Measurements from ENCODE around the gene NAV3.

The NAV3 gene

GRCh38 chr12:77833329-77833728 lies 2.6 kb downstream of the NAV3 start:
- Histone ChIP-seq H3F3A (ENCODE audit: insufficient read depth, low read length) (no peaks in the 10 kb centered on the region), H3K79me2 (ENCODE audit: low read length) (no peaks in the 10 kb centered on the region), H3K9me2 (replicated peaks; ENCODE audit: insufficient read depth, low read length) (no peaks in the 10 kb centered on the region), H3K4me1 (ENCODE audit: low read length) (no peaks in the 10 kb centered on the region), H3K9me3 (replicated peaks; ENCODE audit: insufficient read depth, low read length) (no peaks in the 10 kb centered on the region), H3K27me3 (replicated peaks; ENCODE audit: insufficient read depth, low read length) (no peaks in the 10 kb centered on the region), H3K4me3 (ENCODE audit: low read length) (no peak overlapping the region), H4K20me1 (ENCODE audit: insufficient read depth, low read length) (no peaks in the 10 kb centered on the region), H3K36me3 (replicated peaks; ENCODE audit: insufficient read depth, low read length) (no peaks in the 10 kb centered on the region), H3K4me2 (ENCODE audit: low read depth, low read length) (no peak overlapping the region), H3K27ac (ENCODE audit: low read length) (no peak overlapping the region), H3K9ac (ENCODE audit: low read length) (no peak overlapping the region), H2AFZ (ENCODE audit: low read length) (no peak overlapping the region)
- no peak for TF ChIP-seq EZH2phosphoT487 (IDR thresholded peaks at IDR 0.05; ENCODE audit: low read length)
- TF ChIP-seq, protein P1, sequence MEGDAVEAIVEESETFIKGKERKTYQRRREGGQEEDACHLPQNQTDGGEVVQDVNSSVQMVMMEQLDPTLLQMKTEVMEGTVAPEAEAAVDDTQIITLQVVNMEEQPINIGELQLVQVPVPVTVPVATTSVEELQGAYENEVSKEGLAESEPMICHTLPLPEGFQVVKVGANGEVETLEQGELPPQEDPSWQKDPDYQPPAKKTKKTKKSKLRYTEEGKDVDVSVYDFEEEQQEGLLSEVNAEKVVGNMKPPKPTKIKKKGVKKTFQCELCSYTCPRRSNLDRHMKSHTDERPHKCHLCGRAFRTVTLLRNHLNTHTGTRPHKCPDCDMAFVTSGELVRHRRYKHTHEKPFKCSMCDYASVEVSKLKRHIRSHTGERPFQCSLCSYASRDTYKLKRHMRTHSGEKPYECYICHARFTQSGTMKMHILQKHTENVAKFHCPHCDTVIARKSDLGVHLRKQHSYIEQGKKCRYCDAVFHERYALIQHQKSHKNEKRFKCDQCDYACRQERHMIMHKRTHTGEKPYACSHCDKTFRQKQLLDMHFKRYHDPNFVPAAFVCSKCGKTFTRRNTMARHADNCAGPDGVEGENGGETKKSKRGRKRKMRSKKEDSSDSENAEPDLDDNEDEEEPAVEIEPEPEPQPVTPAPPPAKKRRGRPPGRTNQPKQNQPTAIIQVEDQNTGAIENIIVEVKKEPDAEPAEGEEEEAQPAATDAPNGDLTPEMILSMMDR (IDR thresholded peaks at IDR 0.05; ENCODE audit: low read length): no peak
- no peak for TF ChIP-seq EZH2 (optimal IDR thresholded peaks at IDR 0.05; ENCODE audit: low read depth, low read length)
- no peak for DNase-seq

DNA sequence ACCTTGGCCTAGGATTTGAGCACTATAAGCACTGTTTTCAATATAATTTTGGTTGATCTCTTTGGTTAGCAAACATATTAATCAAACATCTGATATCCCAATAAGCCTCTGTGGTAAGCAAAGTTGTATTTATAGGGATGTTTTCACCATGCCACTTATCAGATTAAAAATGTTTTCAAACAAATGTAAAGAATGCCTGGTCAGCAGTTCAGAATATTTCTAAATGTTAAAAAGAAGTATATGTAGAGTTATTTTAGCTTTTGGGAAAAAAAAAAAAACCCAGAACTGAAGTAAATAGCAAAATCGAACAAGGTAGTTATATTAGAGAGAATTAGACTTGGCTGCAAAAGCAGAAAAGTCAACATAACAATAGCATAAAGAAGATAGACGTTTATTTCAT lies 3.9 kb downstream of the NAV3 start:
- Histone ChIP-seq H3K4me1 (ENCODE audit: low read length) (no peaks in the 10 kb centered on the region), H3K27ac (ENCODE audit: low read length) (no peak overlapping the region), H3K9ac (ENCODE audit: low read length) (no peak overlapping the region), H3F3A (ENCODE audit: insufficient read depth, low read length) (no peaks in the 10 kb centered on the region), H3K9me3 (replicated peaks; ENCODE audit: insufficient read depth, low read length) (no peaks in the 10 kb centered on the region), H3K79me2 (ENCODE audit: low read length) (no peaks in the 10 kb centered on the region), H3K36me3 (replicated peaks; ENCODE audit: insufficient read depth, low read length) (no peaks in the 10 kb centered on the region), H3K4me3 (ENCODE audit: low read length) (no peak overlapping the region), H3K4me2 (ENCODE audit: low read depth, low read length) (no peak overlapping the region), H4K20me1 (ENCODE audit: insufficient read depth, low read length) (no peaks in the 10 kb centered on the region), H2AFZ (ENCODE audit: low read length) (no peak overlapping the region), H3K27me3 (replicated peaks; ENCODE audit: insufficient read depth, low read length) (no peaks in the 10 kb centered on the region), H3K9me2 (replicated peaks; ENCODE audit: insufficient read depth, low read length) (no peaks in the 10 kb centered on the region)
- no peak for DNase-seq
- TF ChIP-seq EZH2 (optimal IDR thresholded peaks at IDR 0.05; ENCODE audit: low read depth, low read length) (no peak), EZH2phosphoT487 (IDR thresholded peaks at IDR 0.05; ENCODE audit: low read length) (no peak)
- TF ChIP-seq, protein P1 (IDR thresholded peaks at IDR 0.05; ENCODE audit: low read length): no peak

GRCh38 chr12:77835969-77836368 lies 5.3 kb downstream of the NAV3 start:
- no peak for DNase-seq
- H2AFZ ChIP-seq (ENCODE audit: low read length): no peak overlapping the region
- no peak overlapping the region for H3K4me3 ChIP-seq (ENCODE audit: low read length)
- no peak overlapping the region for H3K27ac ChIP-seq (ENCODE audit: low read length)
- H3K9me2 ChIP-seq (replicated peaks; ENCODE audit: insufficient read depth, low read length): no peaks in the 10 kb centered on the region
- no peaks in the 10 kb centered on the region for H3F3A ChIP-seq (ENCODE audit: insufficient read depth, low read length)
- no peaks in the 10 kb centered on the region for H3K4me1 ChIP-seq (ENCODE audit: low read length)
- H4K20me1 ChIP-seq (ENCODE audit: insufficient read depth, low read length): no peaks in the 10 kb centered on the region
- H3K27me3 ChIP-seq (replicated peaks; ENCODE audit: insufficient read depth, low read length): no peaks in the 10 kb centered on the region
- no peaks in the 10 kb centered on the region for H3K9me3 ChIP-seq (replicated peaks; ENCODE audit: insufficient read depth, low read length)
- H3K36me3 ChIP-seq (replicated peaks; ENCODE audit: insufficient read depth, low read length): no peaks in the 10 kb centered on the region
- H3K4me2 ChIP-seq (ENCODE audit: low read depth, low read length): no peak overlapping the region
- H3K9ac ChIP-seq (ENCODE audit: low read length): no peak overlapping the region
- TF ChIP-seq, protein P1 (IDR thresholded peaks at IDR 0.05; ENCODE audit: low read length): no peak
- TF ChIP-seq EZH2 (optimal IDR thresholded peaks at IDR 0.05; ENCODE audit: low read depth, low read length) (no peak), EZH2phosphoT487 (IDR thresholded peaks at IDR 0.05; ENCODE audit: low read length) (no peak)
- H3K79me2 ChIP-seq (ENCODE audit: low read length): no peaks in the 10 kb centered on the region
